Measurements from ENCODE around the gene ZCCHC7. TPM values are rescaled to one million over a fixed set of nuclear protein-coding genes. Genes with fewer than 3 reads are reported as not detected.

The ZCCHC7 gene
- total and polyA plus RNA-seq, 9 of the 15 experiments (the other 6 are each of a cell fraction or from before 2014, with no cell fraction given): 34.1 to 68.9 (median 48.8) TPM

GRCh38 chr9:37119907-37120842 lies at the start of gene ZCCHC7 (continued):
- TF ChIP-seq ZBTB40 (IDR thresholded peaks at IDR 0.05) (peak; percentile 93), ZBTB40 (CRISPR knock-in tag; IDR thresholded peaks at IDR 0.05) (peak; percentile 76), HMGXB4 (CRISPR knock-in tag; IDR thresholded peaks at IDR 0.05) (peak; percentile 97), ZC3H11A (IDR thresholded peaks at IDR 0.05; ENCODE audit: low read depth, low read length) (no peak), PYGO2 (tag; IDR thresholded peaks at IDR 0.05) (no peak), DEAF1 (CRISPR knock-in tag; IDR thresholded peaks at IDR 0.05) (no peak), HLTF (IDR thresholded peaks at IDR 0.05) (peak; percentile 67), ZFP36 (IDR thresholded peaks at IDR 0.05; ENCODE audit: low read depth, low read length, partially characterized antibody) (no peak), PBX2 (CRISPR knock-in tag; IDR thresholded peaks at IDR 0.05; ENCODE audit: low read depth) (no peak), PBX2 (tag; conservative IDR thresholded peaks at IDR 0.05; ENCODE audit: low read depth) (no peak), GATAD2B (IDR thresholded peaks at IDR 0.05; ENCODE audit: borderline replicate concordance) (no peak)
